Keratinocyte (primary cell): ENCODE measurements around the gene CHI3L1. TPM values are rescaled to one million over a fixed set of nuclear protein-coding genes. Genes with fewer than 3 reads are reported as not detected.

Experiments used
- DNase-seq: peaks from one replicate; pipeline ENCODE4 v3.0.0-alpha.2; 2011; ENCODE audit warnings: low read depth, missing footprints, low spot score
- FAIRE-seq: peaks from 2 replicates; lab custom pipeline; 2011; peaks lifted over from hg19 to GRCh38; lab: Jason Lieb, UNC
- H2AFZ ChIP-seq: 2 replicates; pipeline ENCODE4 v1.6.0; 2012; ENCODE audit warnings: low read length, control low read depth, inconsistent platforms; ENCODE audit not compliant: control insufficient read depth
- H3K27ac ChIP-seq: 2 replicates; pipeline ENCODE4 v1.5.1; 2011; ENCODE audit warnings: low read length; ENCODE audit not compliant: control insufficient read depth, insufficient read depth
- H3K27me3 ChIP-seq: 3 replicates; pipeline ENCODE4 v1.6.0; 2011; ENCODE audit warnings: low read length; ENCODE audit not compliant: control insufficient read depth, insufficient read depth; ENCODE audit errors: extremely low read depth
- H3K36me3 ChIP-seq, 2 experiments: 2 replicates in 1 of 2; 3 replicates in 1 of 2; pipeline ENCODE4 v1.5.1; 2011; ENCODE audit warnings: low read length in 2 of 2, mild to moderate bottlenecking in 1 of 2; ENCODE audit not compliant: control insufficient read depth in 2 of 2, insufficient read depth in 2 of 2; ENCODE audit errors: extremely low read depth in 1 of 2
- H3K4me1 ChIP-seq: 3 replicates; pipeline ENCODE4 v1.5.1; 2011; ENCODE audit warnings: low read length; ENCODE audit not compliant: control insufficient read depth, insufficient read depth; ENCODE audit errors: extremely low read depth
- H3K4me2 ChIP-seq: 3 replicates; pipeline ENCODE4 v1.6.0; 2011; ENCODE audit warnings: low read depth, low read length; ENCODE audit not compliant: control insufficient read depth, insufficient read depth; ENCODE audit errors: extremely low read depth
- H3K4me3 ChIP-seq, 3 experiments: fragments of 200-600 bp in 1 of 3; sonication (generic) in 1 of 3; 2 replicates in 2 of 3; 3 replicates in 1 of 3; pipeline ENCODE4 v1.5.1; 2011 to 2016; ENCODE audit warnings: low read length in 3 of 3, mild to moderate bottlenecking in 3 of 3, control low read depth in 2 of 3, inconsistent platforms in 1 of 3, low read depth in 1 of 3, mixed read lengths in 1 of 3, mixed run types in 1 of 3, moderate library complexity in 1 of 3; ENCODE audit not compliant: control insufficient read depth in 2 of 3, insufficient read depth in 2 of 3; ENCODE audit errors: extremely low read depth in 1 of 3
- H3K79me2 ChIP-seq: 2 replicates; pipeline ENCODE4 v1.6.0; 2012; ENCODE audit warnings: low read length; ENCODE audit not compliant: control insufficient read depth, insufficient read depth
- H3K9ac ChIP-seq: 3 replicates; pipeline ENCODE4 v1.6.0; 2011; ENCODE audit warnings: low read length; ENCODE audit not compliant: control insufficient read depth, insufficient read depth; ENCODE audit errors: extremely low read depth
- H3K9me1 ChIP-seq: 3 replicates; pipeline ENCODE4 v1.6.0; 2011; ENCODE audit warnings: low read length; ENCODE audit not compliant: control insufficient read depth, insufficient read depth; ENCODE audit errors: extremely low read depth
- H3K9me3 ChIP-seq: 2 replicates; pipeline ENCODE4 v1.5.1; 2012; ENCODE audit warnings: low read depth, low read length; ENCODE audit not compliant: control insufficient read depth
- H4K20me1 ChIP-seq: 3 replicates; pipeline ENCODE4 v1.6.0; 2011; ENCODE audit warnings: low read length; ENCODE audit not compliant: control insufficient read depth, insufficient read depth; ENCODE audit errors: extremely low read depth
- CTCF ChIP-seq, 3 experiments: IDR thresholded peaks in 1 of 3; conservative IDR thresholded peaks in 1 of 3; optimal IDR thresholded peaks in 1 of 3; 2 replicates in 2 of 3; 3 replicates in 1 of 3; pipeline versions ENCODE3 to v1.5.1; 2011; ENCODE audit warnings: low read length in 3 of 3, mild to moderate bottlenecking in 3 of 3, moderate library complexity in 2 of 3, control low read depth in 1 of 3, inconsistent platforms in 1 of 3; ENCODE audit not compliant: insufficient read depth in 2 of 3; ENCODE audit errors: extremely low read depth in 1 of 3
- EZH2 ChIP-seq: IDR thresholded peaks from one replicate; pipeline ENCODE4 v1.6.1; 2012; ENCODE audit warnings: inconsistent platforms, mild to moderate bottlenecking, low read length, moderate library complexity
- dilution Hi-C: fragments of 300-500 bp; cut with MboI; formaldehyde crosslinking; loops from one replicate; pipeline ENCODE4 v1.7.0; 2020; ENCODE audit warnings: low sequenced_read_pairs; ENCODE audit not compliant: extremely low pct_ligation_motif_present
- polyA plus RNA-seq, 5 experiments: library from polyadenylated mRNA; depleted of rRNA in 3 of 5; stranded (reverse) in 3 of 5; stranded (forward) in 1 of 5; unstranded in 1 of 5; fragments of >200 nt; gene quantifications; 1 replicate in 1 of 5; 2 replicates in 3 of 5; 3 replicates in 1 of 5; pipeline versions ENCODE4 v1.2.1 to v1.2.3, GENCODE V29; 2011 to 2012; ENCODE audit warnings: missing spikeins in 2 of 5, low read depth in 1 of 5, low replicate concordance in 1 of 5

The CHI3L1 gene
- polyA plus RNA-seq, 1 donor (not counting 4 experiments of a cell fraction or from before 2014, with no cell fraction given) = 0.20 TPM

- Histone ChIP-seq H3K27me3 (peaks cover 15% of the 10 kb centered on the region), H3K9ac (no peak within 1 kb of the TSS), H3K4me1 (no peaks in the 10 kb centered on the region), H3K36me3 (no peaks in the 10 kb centered on the region), H3K9me3 (no peaks in the 10 kb centered on the region), H3K4me2 (no peak within 1 kb of the TSS), H2AFZ (no peak within 1 kb of the TSS), H3K27ac (no peak within 1 kb of the TSS), H3K4me3 (no peak within 1 kb of the TSS), H3K9me1 (no peaks in the 10 kb centered on the region), H3K79me2 (no peaks in the 10 kb centered on the region), H4K20me1 (no peaks in the 10 kb centered on the region)
- FAIRE-seq = no peak
- dilution Hi-C loops = no loop called here
- DNase-seq = no peak
- no peak for TF ChIP-seq CTCF (optimal IDR thresholded peaks at IDR 0.05 in 1 of 3, IDR thresholded peaks at IDR 0.05 in 1 of 3, conservative IDR thresholded peaks at IDR 0.05 in 1 of 3; ENCODE audit: extremely low read depth in 1 of 3, insufficient read depth in 2 of 3, low read length in 3 of 3)
- no peak for TF ChIP-seq EZH2
Measured at GRCh38 chr1:203229471-203230135, 43.1 kb upstream of the CHI3L1 start, which contains the start of gene CHIT1. Gene CHIT1 (minus strand): TSS chr1:203229673. CDS start chr1:203229636, 37 bp downstream.

GRCh38 chr1:203228670-203229069 lies 42.2 kb upstream of the CHI3L1 start:
- DNase-seq (no peak), FAIRE-seq (no peak)
- Histone ChIP-seq H3K9me1 (no peaks in the 10 kb centered on the region), H3K9ac (no peak overlapping the region), H3K4me3 (no peak overlapping the region), H3K4me1 (no peaks in the 10 kb centered on the region), H3K79me2 (no peaks in the 10 kb centered on the region), H4K20me1 (no peaks in the 10 kb centered on the region), H3K27ac (no peak overlapping the region), H2AFZ (no peak overlapping the region), H3K27me3 (peaks cover 15% of the 10 kb centered on the region), H3K9me3 (no peaks in the 10 kb centered on the region), H3K4me2 (no peak overlapping the region), H3K36me3 (no peaks in the 10 kb centered on the region)
- TF ChIP-seq CTCF (optimal IDR thresholded peaks at IDR 0.05 in 1 of 3, IDR thresholded peaks at IDR 0.05 in 1 of 3, conservative IDR thresholded peaks at IDR 0.05 in 1 of 3; ENCODE audit: extremely low read depth in 1 of 3, insufficient read depth in 2 of 3, low read length in 3 of 3) (no peak), EZH2 (no peak)
- dilution Hi-C loops = no loop called here
